MM.1S (cell line): ENCODE data around the gene SDHC.

ENCODE experiments used
- DNase-seq: peaks from one replicate; pipeline ENCODE4 v3.0.0-alpha.2; 2015
- H2AFZ ChIP-seq: fragments of 300-600 bp; sonication (generic); 2 replicates; pipeline ENCODE4 v1.6.0; 2016; ENCODE audit warnings: antibody characterized with exemption, low read length
- H3F3A ChIP-seq: fragments of 300-600 bp; sonication (generic); 2 replicates; pipeline ENCODE4 v1.6.1; 2016; ENCODE audit warnings: mild to moderate bottlenecking, antibody characterized with exemption, low read length, moderate library complexity, mixed read lengths; ENCODE audit not compliant: insufficient read depth
- H3K27ac ChIP-seq: fragments of 300-600 bp; sonication (generic); 2 replicates; pipeline ENCODE4 v1.5.1; 2016; ENCODE audit warnings: mild to moderate bottlenecking, low read length
- H3K27me3 ChIP-seq: fragments of 300-600 bp; sonication (generic); replicated peaks from 2 replicates; pipeline ENCODE4 v1.6.0; 2016; ENCODE audit warnings: low read length; ENCODE audit not compliant: insufficient read depth
- H3K36me3 ChIP-seq: fragments of 300-600 bp; sonication (generic); replicated peaks from 2 replicates; pipeline ENCODE4 v1.6.1; 2016; ENCODE audit warnings: mild to moderate bottlenecking, low read length, mixed read lengths; ENCODE audit not compliant: insufficient read depth
- H3K4me1 ChIP-seq: fragments of 300-600 bp; sonication (generic); 2 replicates; pipeline ENCODE4 v1.6.1; 2016; ENCODE audit warnings: low read length, mixed read lengths
- H3K4me2 ChIP-seq: fragments of 300-600 bp; sonication (generic); 2 replicates; pipeline ENCODE4 v1.6.0; 2016; ENCODE audit warnings: low read depth, low read length
- H3K4me3 ChIP-seq: fragments of 300-600 bp; sonication (generic); 2 replicates; pipeline ENCODE4 v1.5.1; 2016; ENCODE audit warnings: low read length, mixed read lengths
- H3K79me2 ChIP-seq: fragments of 300-600 bp; sonication (generic); 2 replicates; pipeline ENCODE4 v1.6.1; 2016; ENCODE audit warnings: mixed run types, low read length, mixed read lengths
- H3K9ac ChIP-seq: fragments of 300-600 bp; sonication (generic); 2 replicates; pipeline ENCODE4 v1.6.1; 2016; ENCODE audit warnings: low read length, mixed read lengths
- H3K9me2 ChIP-seq: fragments of 300-600 bp; sonication (generic); replicated peaks from 2 replicates; pipeline ENCODE4 v1.6.1; 2016; ENCODE audit warnings: mild to moderate bottlenecking, low read length, mixed read lengths; ENCODE audit not compliant: insufficient read depth
- H3K9me3 ChIP-seq: fragments of 300-600 bp; sonication (generic); replicated peaks from 2 replicates; pipeline ENCODE4 v1.6.1; 2016; ENCODE audit warnings: mild to moderate bottlenecking, low read length, mixed read lengths; ENCODE audit not compliant: insufficient read depth
- H4K20me1 ChIP-seq: fragments of 300-600 bp; sonication (generic); 2 replicates; pipeline ENCODE4 v1.6.1; 2016; ENCODE audit warnings: mild to moderate bottlenecking, low read length, moderate library complexity, mixed read lengths; ENCODE audit not compliant: insufficient read depth
- EZH2 ChIP-seq: fragments of 300-600 bp; sonication (generic); optimal IDR thresholded peaks from 2 replicates; pipeline ENCODE3; 2017; ENCODE audit warnings: low read depth, mild to moderate bottlenecking, antibody characterized with exemption, low read length, mixed read lengths
- EZH2phosphoT487 ChIP-seq: fragments of 300-600 bp; sonication (generic); IDR thresholded peaks from 2 replicates; pipeline ENCODE4 v1.6.1; 2018; ENCODE audit warnings: antibody characterized with exemption, low read length
- TF ChIP-seq, protein P1 (sequence below): fragments of 300-600 bp; sonication (generic); IDR thresholded peaks from 2 replicates; pipeline ENCODE4 v1.5.1; 2016; ENCODE audit warnings: antibody characterized with exemption, low read length, mixed read lengths

The SDHC gene

DNA sequence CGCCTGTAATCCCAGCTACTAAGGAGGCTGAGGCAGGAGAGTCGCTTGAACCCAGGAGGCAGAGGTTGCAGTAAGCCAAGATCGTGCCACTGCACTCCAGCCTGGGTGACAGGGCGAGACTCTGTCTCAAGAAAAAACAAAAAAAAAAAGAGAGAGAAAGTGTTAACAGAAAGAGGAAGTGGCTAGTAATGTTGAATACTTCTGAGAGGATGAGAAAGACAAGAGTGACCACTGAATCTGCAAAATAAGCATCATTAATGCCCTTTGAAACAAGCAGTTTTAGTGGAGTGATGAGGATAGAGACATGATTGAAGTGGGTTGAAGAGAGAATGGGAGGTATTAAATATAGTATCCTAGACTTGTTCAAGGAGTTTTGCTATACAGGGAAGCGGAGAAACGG is 16.1 kb upstream of the SDHC start:
- Histone ChIP-seq H4K20me1 (no peaks in the 10 kb centered on the region), H3K9me3 (no peaks in the 10 kb centered on the region), H3K4me2 (no peak overlapping the region), H3K79me2 (no peaks in the 10 kb centered on the region), H2AFZ (no peak overlapping the region), H3K4me3 (no peak overlapping the region), H3K27me3 (no peaks in the 10 kb centered on the region), H3K4me1 (no peaks in the 10 kb centered on the region), H3F3A (no peaks in the 10 kb centered on the region; the same call in 1 of the 2 replicates), H3K9ac (no peak overlapping the region), H3K27ac (no peak overlapping the region), H3K9me2 (no peaks in the 10 kb centered on the region), H3K36me3 (no peaks in the 10 kb centered on the region)
- TF ChIP-seq EZH2 (no peak), EZH2phosphoT487 (no peak)
- TF ChIP-seq, protein P1, sequence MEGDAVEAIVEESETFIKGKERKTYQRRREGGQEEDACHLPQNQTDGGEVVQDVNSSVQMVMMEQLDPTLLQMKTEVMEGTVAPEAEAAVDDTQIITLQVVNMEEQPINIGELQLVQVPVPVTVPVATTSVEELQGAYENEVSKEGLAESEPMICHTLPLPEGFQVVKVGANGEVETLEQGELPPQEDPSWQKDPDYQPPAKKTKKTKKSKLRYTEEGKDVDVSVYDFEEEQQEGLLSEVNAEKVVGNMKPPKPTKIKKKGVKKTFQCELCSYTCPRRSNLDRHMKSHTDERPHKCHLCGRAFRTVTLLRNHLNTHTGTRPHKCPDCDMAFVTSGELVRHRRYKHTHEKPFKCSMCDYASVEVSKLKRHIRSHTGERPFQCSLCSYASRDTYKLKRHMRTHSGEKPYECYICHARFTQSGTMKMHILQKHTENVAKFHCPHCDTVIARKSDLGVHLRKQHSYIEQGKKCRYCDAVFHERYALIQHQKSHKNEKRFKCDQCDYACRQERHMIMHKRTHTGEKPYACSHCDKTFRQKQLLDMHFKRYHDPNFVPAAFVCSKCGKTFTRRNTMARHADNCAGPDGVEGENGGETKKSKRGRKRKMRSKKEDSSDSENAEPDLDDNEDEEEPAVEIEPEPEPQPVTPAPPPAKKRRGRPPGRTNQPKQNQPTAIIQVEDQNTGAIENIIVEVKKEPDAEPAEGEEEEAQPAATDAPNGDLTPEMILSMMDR, result no peak
- no peak for DNase-seq

DNA sequence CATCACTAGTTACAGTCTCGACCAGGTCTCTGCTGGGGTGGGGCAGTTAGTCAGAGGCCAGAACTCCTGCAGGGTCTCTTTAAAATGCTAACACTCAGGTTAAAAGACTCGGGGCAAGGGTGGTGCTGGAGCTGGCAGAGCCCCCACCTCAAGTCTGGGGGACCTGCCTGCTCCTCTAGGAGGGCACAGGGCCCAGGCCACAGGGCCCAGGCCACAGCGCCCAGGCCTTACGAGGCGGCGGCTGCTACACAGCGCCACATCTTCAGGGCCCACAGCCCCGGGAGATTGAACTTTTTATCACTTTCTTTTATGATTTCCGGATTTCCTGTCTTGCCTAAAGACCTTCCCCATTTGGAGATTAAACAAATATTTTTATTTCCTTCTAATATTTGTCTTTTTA is 14.8 kb upstream of the SDHC start:
- no peak overlapping the region for H3K4me3 ChIP-seq
- no peak overlapping the region for H2AFZ ChIP-seq
- H3K4me1 ChIP-seq, result no peaks in the 10 kb centered on the region
- H3K9ac ChIP-seq, result no peak overlapping the region
- no peaks in the 10 kb centered on the region for H3K9me3 ChIP-seq
- no peaks in the 10 kb centered on the region for H3K36me3 ChIP-seq
- no peaks in the 10 kb centered on the region for H3K9me2 ChIP-seq
- no peaks in the 10 kb centered on the region for H3K27me3 ChIP-seq
- no peaks in the 10 kb centered on the region; the same call in 1 of the 2 replicates for H3F3A ChIP-seq
- no peak overlapping the region for H3K4me2 ChIP-seq
- no peak for DNase-seq
- no peaks in the 10 kb centered on the region for H4K20me1 ChIP-seq
- no peak overlapping the region for H3K27ac ChIP-seq
- TF ChIP-seq, protein P1, result no peak
- no peak for TF ChIP-seq EZH2
- TF ChIP-seq EZH2phosphoT487, result no peak
- no peaks in the 10 kb centered on the region for H3K79me2 ChIP-seq

DNA sequence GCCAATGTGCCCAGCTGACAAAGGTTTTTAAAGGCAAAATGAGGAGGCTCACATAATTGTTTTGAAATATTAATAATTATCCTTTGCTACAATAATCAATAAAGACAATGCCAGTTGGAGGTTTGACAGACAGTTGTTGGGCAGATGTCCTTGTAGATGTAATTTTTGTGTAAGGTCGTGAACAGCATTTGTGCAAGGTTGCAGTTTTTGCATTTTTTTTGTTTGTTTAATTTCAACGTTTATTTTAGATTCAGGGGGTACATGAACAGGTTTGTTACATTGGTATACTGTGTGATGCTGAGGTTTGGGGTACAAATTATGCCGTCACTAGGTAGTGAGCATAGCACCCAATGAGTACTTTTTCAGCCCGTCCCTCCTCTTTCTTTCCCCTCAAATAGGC is 13.7 kb upstream of the SDHC start:
- H4K20me1 ChIP-seq, result no peaks in the 10 kb centered on the region
- H3F3A ChIP-seq, result no peaks in the 10 kb centered on the region; the same call in 1 of the 2 replicates
- no peak overlapping the region for H3K27ac ChIP-seq
- no peaks in the 10 kb centered on the region for H3K9me2 ChIP-seq
- H3K27me3 ChIP-seq, result no peaks in the 10 kb centered on the region
- H3K4me3 ChIP-seq, result no peak overlapping the region
- H3K9ac ChIP-seq, result no peak overlapping the region
- no peak overlapping the region for H3K4me2 ChIP-seq
- TF ChIP-seq EZH2, result no peak
- DNase-seq, result no peak
- H3K79me2 ChIP-seq, result 0 out of 2 replicates have a peak, but pooled peaks cover 3% of the 10 kb centered on the region
- H3K9me3 ChIP-seq, result no peaks in the 10 kb centered on the region
- H2AFZ ChIP-seq, result no peak overlapping the region
- no peaks in the 10 kb centered on the region for H3K4me1 ChIP-seq
- H3K36me3 ChIP-seq, result no peaks in the 10 kb centered on the region

DNA sequence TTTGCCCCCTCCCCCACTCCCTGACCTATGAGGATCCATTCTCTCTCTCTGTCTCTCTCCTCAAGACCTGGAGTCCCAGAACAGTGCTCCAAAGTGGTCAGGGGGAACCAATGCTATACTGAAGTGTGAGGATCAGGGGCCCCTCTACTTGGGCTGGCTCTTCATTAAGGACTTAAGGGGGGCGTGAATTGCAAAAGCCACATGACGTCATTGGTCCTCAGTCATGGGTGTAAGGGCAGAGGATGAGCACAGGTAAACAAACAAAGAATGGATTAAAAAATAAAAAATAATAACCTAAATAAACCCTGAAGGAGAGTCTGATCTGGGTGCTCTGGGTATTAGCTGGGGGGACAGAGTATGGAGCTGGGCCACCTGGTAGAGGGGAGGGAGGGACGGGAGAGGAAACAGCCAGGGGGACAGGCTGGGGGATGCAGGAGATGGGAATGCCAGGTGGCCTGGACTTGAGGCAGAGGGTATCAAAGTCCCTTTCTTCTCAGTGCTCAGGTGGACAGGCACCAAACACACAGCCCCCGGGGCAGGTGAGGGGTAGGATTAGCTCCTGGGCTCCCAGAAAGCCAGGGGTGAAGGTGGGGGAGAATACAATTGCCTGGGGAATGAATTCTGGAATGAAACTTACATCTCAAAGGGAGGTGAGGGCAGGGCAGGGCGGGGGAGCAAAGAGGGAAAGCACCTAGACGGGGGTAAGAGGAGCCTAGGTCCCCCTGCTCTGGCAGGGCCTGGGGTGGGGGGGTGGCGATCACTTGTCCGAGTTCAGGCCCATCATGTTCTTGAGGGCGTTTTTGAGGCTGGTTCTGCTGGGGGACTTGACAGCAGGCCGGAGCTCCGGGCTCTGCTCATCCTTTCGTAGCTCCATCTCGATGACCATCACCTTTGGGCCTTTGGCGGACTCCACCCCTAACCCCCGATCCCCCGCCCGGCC is 9.0 kb upstream of the SDHC start:
- Histone ChIP-seq H3K9me3 (no peaks in the 10 kb centered on the region), H3K9ac (peak overlapping the region; percentile 23; the same call in 1 of the 2 replicates), H3K27me3 (no peaks in the 10 kb centered on the region), H3K79me2 (0 out of 2 replicates have a peak, but pooled peaks cover 3% of the 10 kb centered on the region), H3K4me1 (0 out of 2 replicates have a peak, but pooled peaks cover 3% of the 10 kb centered on the region), H3K27ac (no peak overlapping the region), H2AFZ (peak overlapping the region; percentile 71), H4K20me1 (no peaks in the 10 kb centered on the region), H3K4me3 (peak overlapping the region; percentile 60), H3K4me2 (peak overlapping the region; percentile 44), H3F3A (no peaks in the 10 kb centered on the region), H3K9me2 (no peaks in the 10 kb centered on the region), H3K36me3 (no peaks in the 10 kb centered on the region)
- no peak for TF ChIP-seq EZH2phosphoT487
- no peak for DNase-seq
